SK-N-MC (cell line): ENCODE results near the gene WDR20.

Experiments
- DNase-seq: peaks from one replicate; pipeline ENCODE4 v3.0.0-alpha.2; 2011; ENCODE audit warnings: low read depth, low spot score
- H3K27ac ChIP-seq: fragments of 200-600 bp; sonication (generic); 2 replicates; pipeline ENCODE4 v1.5.1; 2016; ENCODE audit warnings: mixed run types
- H3K36me3 ChIP-seq: fragments of 200-600 bp; sonication (generic); 2 replicates; pipeline ENCODE4 v1.6.1; 2017; ENCODE audit warnings: antibody characterized with exemption, low read length, mixed read lengths; ENCODE audit not compliant: insufficient read depth
- H3K4me3 ChIP-seq: fragments of 200-600 bp; sonication (generic); 2 replicates; pipeline ENCODE4 v1.5.1; 2016
- H3K9ac ChIP-seq: fragments of 200-600 bp; sonication (generic); 2 replicates; pipeline ENCODE4 v1.8.0; 2017; ENCODE audit warnings: mixed run types, mixed read lengths; ENCODE audit not compliant: insufficient read length
- H3K9me3 ChIP-seq: fragments of 200-600 bp; sonication (generic); 2 replicates; pipeline ENCODE4 v1.6.1; 2017; ENCODE audit warnings: low read depth, mild to moderate bottlenecking, antibody characterized with exemption, low read length, moderate library complexity, mixed read lengths
- EZH2 ChIP-seq: fragments of 200-600 bp; sonication (generic); IDR thresholded peaks from one replicate; pipeline ENCODE4 v1.6.1; 2017; ENCODE audit warnings: antibody characterized with exemption
- FOXP2 ChIP-seq: optimal IDR thresholded peaks from 2 replicates; pipeline ENCODE3; 2011; ENCODE audit warnings: mild to moderate bottlenecking, moderate library complexity; ENCODE audit not compliant: insufficient read depth; ENCODE audit errors: extremely low read length, control extremely low read depth
- POLR2AphosphoS5 ChIP-seq: IDR thresholded peaks from 2 replicates; pipeline ENCODE4 v1.6.1; 2012; ENCODE audit warnings: mild to moderate bottlenecking, low read depth, low read length, borderline replicate concordance

The WDR20 gene

DNA sequence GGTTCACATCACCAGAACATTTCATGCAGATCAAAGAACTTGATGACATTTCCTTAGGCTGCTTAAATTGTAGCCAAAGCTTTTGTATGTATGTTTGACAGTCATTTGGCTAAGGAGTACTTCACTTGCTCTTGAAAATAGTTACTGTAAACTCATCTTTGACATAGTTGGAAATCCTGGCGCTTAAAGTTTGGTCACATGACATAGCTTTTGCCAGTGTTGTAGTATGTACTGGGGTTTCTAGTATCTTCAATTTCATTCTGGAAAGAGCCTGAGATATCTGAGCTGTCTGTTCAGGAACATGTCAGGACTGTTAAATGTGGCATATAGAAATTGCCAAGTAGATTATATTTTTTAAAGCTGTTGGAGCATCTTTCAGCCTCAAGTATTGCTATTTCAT is 55.7 kb downstream of the WDR20 start:
- TF ChIP-seq POLR2AphosphoS5: no peak
- no peak for TF ChIP-seq FOXP2
- no peak for TF ChIP-seq EZH2
- Histone ChIP-seq H3K27ac (no peak overlapping the region), H3K9ac (no peak overlapping the region), H3K36me3 (peaks cover 8% of the 10 kb centered on the region), H3K4me3 (no peak overlapping the region), H3K9me3 (no peaks in the 10 kb centered on the region)
- DNase-seq: no peak

GRCh38 chr14:102196039-102196901 is 56.6 kb downstream of the WDR20 start:
- no peak for DNase-seq
- Histone ChIP-seq H3K9me3 (no peaks in the 10 kb centered on the region), H3K27ac (no peak overlapping the region)

GRCh38 chr14:102196902-102197230 is 57.2 kb downstream of the WDR20 start:
- TF ChIP-seq EZH2 (no peak), FOXP2 (no peak), POLR2AphosphoS5 (no peak)
- no peak overlapping the region for H3K9ac ChIP-seq
- no peaks in the 10 kb centered on the region for H3K9me3 ChIP-seq
- H3K27ac ChIP-seq: no peak overlapping the region
- H3K4me3 ChIP-seq: no peak overlapping the region
- DNase-seq: no peak
- peaks cover 8% of the 10 kb centered on the region for H3K36me3 ChIP-seq

More at GRCh38 chr14:102196039-102196901, 56.6 kb downstream of the WDR20 start:
- H3K36me3 ChIP-seq: peaks cover 8% of the 10 kb centered on the region
- H3K9ac ChIP-seq: no peak overlapping the region
- TF ChIP-seq EZH2: no peak
- no peak for TF ChIP-seq POLR2AphosphoS5
- no peak for TF ChIP-seq FOXP2
- no peak overlapping the region for H3K4me3 ChIP-seq

DNA sequence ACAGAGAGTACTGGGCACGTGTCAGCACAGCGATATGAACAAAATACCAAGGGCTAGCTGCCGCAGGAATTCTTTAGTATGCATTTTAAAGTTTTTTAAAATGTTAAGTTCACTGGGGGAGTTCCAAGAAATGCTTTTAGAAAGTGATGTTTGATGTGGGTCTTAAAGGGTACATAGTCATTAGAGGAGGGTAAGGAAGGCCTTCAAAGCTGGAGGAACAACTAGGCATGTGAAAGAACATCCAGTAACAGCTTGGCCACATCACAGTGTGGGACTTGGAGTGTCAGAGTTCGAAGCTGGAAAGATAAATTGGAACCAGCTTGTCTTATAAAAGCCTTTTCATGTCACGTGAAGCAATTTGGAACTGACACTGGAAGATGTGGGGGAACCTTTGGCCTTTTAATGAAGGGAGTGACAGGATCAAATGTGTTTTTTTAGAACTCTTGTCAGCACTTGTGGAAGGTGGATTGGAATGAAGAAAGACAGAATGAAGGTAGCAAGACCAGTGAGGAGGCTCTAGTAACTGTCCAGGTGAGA is 57.7 kb downstream of the WDR20 start:
- no peak overlapping the region for H3K9ac ChIP-seq
- no peak for DNase-seq
- TF ChIP-seq EZH2 (no peak), POLR2AphosphoS5 (no peak), FOXP2 (no peak)
- no peaks in the 10 kb centered on the region for H3K9me3 ChIP-seq
- H3K36me3 ChIP-seq: peaks cover 8% of the 10 kb centered on the region
- no peak overlapping the region for H3K27ac ChIP-seq
- no peak overlapping the region for H3K4me3 ChIP-seq

DNA sequence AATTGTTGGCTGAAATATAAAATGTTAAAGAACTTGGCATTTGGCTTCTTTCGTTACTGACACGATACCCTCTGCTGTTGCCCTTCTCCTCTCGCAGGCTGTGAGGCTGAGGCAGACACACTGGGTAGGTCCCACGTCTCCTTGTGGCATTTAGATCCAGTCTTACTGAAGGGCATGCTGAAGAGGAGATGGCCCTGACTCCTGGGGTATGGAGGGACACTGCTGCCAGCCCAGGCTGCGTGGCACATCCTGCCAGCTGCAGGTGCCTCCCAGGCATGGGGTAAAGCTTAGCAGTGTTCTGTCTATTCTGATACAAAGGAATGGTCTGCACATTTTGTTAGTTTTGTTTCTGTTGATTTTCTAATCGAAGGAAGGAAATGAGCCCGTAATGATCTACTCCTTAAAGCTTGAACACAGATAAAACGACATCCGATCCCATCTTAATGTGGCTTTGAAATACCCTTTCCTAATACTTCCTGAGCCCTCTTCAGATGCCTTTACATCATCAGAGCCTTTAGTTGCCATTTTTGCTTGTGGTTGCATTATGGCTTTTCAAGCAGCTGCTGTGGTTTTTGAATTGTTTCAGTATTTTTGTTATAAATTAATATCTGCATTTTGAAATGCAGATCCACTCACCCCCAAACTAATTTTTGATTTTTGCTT is 61.1 kb downstream of the WDR20 start:
- no peak for DNase-seq
- Histone ChIP-seq H3K36me3 (peaks cover 15% of the 10 kb centered on the region), H3K27ac (peak overlapping the region; percentile 78), H3K9ac (peak overlapping the region; percentile 22), H3K9me3 (no peaks in the 10 kb centered on the region), H3K4me3 (peak overlapping the region; percentile 27)
- TF ChIP-seq FOXP2 (no peak), EZH2 (no peak), POLR2AphosphoS5 (no peak)

GRCh38 chr14:102201353-102201738 is 61.6 kb downstream of the WDR20 start:
- peak overlapping the region; percentile 78 for H3K27ac ChIP-seq
- H3K4me3 ChIP-seq: no peak overlapping the region
- peaks cover 15% of the 10 kb centered on the region for H3K36me3 ChIP-seq
- no peaks in the 10 kb centered on the region for H3K9me3 ChIP-seq
- H3K9ac ChIP-seq: peak overlapping the region; percentile 22
- TF ChIP-seq FOXP2 (no peak), EZH2 (no peak), POLR2AphosphoS5 (no peak)
- no peak for DNase-seq

DNA sequence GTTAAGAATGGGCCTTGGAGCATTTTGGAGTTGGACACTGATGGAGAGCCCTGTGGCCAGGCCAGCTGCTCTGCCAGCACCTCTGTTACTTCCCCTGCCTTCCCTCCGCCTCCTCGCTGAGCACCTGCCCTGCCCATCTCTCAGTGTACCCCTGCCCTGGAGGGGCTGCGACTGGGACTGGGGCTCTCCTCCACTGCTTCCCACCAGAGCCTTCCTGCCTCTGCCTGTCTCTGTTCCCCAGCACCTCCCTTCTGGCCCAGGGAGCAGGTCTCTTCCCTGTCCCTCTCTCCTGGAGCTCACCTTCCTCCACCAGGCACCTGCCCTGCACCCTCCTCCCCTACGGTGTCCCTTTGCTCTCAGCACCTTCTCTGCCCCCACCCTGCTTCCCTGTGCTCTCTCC is 62.1 kb downstream of the WDR20 start:
- DNase-seq: no peak
- no peak overlapping the region for H3K9ac ChIP-seq
- no peak for TF ChIP-seq EZH2

GRCh38 chr14:102202944-102203343 is 63.2 kb downstream of the WDR20 start:
- Histone ChIP-seq H3K9me3 (no peaks in the 10 kb centered on the region), H3K36me3 (peaks cover 15% of the 10 kb centered on the region), H3K9ac (no peak overlapping the region), H3K4me3 (no peak overlapping the region), H3K27ac (no peak overlapping the region)
- DNase-seq: no peak
- TF ChIP-seq POLR2AphosphoS5 (no peak), FOXP2 (no peak), EZH2 (no peak)

More for the DNA sequence above, 62.1 kb downstream of the WDR20 start:
- no peaks in the 10 kb centered on the region for H3K9me3 ChIP-seq
- H3K36me3 ChIP-seq: peaks cover 15% of the 10 kb centered on the region
- no peak overlapping the region for H3K4me3 ChIP-seq
- no peak overlapping the region for H3K27ac ChIP-seq
